Stimulated activated naive CD8-positive, alpha-beta T cell treated with anti-CD3 and anti-CD28 coated beads, Interleukin-15, Interleukin-2, amounts not matched to agents 100 U/mL and 50 U/mL, for 24 hours (primary cell): ENCODE results near the gene DAB1.

ENCODE experiments used
- ATAC-seq: fragments of 150-1000 bp; cut with Tn5 transposase; one replicate; pipeline ENCODE4 v1.10.0; 2021
- DNase-seq: peaks from one replicate; pipeline ENCODE4 v3.0.0; 2021

The DAB1 gene

GRCh38 chr1:57163325-57163724 is 260.5 kb downstream of the DAB1 start:
- no peak for ATAC-seq
- DNase-seq: no peak

GRCh38 chr1:57162607-57163261 is 261.1 kb downstream of the DAB1 start:
- ATAC-seq: no peak
- no peak for DNase-seq

GRCh38 chr1:57160594-57160993 is 263.3 kb downstream of the DAB1 start:
- DNase-seq: no peak
- no peak for ATAC-seq

- DNase-seq (no peak), ATAC-seq (no peak)
These were observed 265.3 kb downstream of the DAB1 start for GRCh38 chr1:57158604-57158998.

GRCh38 chr1:57157818-57158603 is 265.8 kb downstream of the DAB1 start:
- DNase-seq: no peak
- ATAC-seq: no peak

DNA sequence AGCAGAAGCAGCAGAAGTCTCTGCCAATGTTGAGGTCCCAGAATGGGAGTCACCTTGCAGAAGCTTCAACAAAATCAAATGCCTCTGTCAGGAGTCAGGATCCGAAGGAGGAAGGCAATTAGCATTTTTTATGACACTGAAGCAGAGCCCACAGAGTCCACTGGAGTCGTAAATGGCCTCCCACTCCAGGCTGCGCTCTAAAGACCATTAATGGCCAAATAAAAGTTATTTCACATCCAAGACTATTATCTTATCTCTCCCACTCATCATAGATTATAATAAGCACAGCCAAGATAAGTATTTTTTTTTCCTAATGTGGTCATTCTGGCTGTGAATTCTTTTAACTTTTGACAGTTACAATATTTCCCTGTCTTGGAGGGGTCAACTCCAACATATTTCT is 267.0 kb downstream of the DAB1 start:
- DNase-seq (no peak), ATAC-seq (no peak)

- ATAC-seq (no peak), DNase-seq (no peak)
These were observed 277.8 kb downstream of the DAB1 start for GRCh38 chr1:57146100-57146499.

DNA sequence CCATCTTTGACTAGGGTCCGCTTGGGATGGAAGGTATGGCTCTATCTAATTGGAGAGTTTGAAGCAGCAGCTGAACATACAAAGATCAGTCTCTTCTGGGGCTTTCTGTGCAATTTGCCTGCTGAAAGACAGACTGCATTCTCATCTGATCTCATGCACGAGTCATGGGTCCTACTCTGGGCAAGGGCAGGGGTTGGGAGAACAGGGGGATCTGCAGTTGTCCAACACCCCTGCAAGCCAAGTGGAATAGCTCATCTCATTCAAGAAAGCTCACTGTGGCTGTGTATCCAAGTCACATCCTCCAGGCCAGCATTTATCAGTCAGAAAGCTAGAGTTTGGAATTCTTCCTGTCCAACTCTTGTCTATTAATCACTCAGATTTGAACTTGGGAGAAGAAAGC is 280.9 kb downstream of the DAB1 start:
- no peak for ATAC-seq
- DNase-seq: no peak

GRCh38 chr1:57142169-57142568 is 281.7 kb downstream of the DAB1 start:
- no peak for ATAC-seq
- no peak for DNase-seq

GRCh38 chr1:57138432-57139078 is 285.3 kb downstream of the DAB1 start:
- DNase-seq (no peak), ATAC-seq (no peak)

DNA sequence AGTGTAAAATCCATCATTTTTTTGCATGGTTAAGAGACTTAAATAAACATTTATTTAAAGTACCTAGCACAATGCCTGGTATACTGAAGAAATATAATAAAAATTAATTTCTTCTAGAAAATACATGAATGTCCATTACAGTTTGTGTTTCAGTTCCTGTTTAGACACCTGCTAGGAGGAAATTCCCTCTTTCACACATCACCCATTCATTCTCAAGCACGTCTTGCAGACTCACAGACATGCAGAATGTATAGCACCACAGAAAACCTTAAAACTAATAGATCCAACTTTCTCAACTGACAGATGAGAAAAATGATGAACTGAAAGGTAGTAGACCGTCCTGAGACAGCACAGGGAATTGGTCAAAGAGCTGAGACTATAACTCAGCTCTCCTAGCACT is 285.9 kb downstream of the DAB1 start:
- ATAC-seq: no peak
- no peak for DNase-seq

GRCh38 chr1:57134803-57135202 is 289.1 kb downstream of the DAB1 start:
- no peak for ATAC-seq
- DNase-seq: no peak

- ATAC-seq: no peak
- DNase-seq: no peak
These were observed 290.2 kb downstream of the DAB1 start for GRCh38 chr1:57133686-57134085.

- ATAC-seq: no peak
These were observed 290.8 kb downstream of the DAB1 start for GRCh38 chr1:57132993-57133622.

GRCh38 chr1:57131701-57132394 is 292.0 kb downstream of the DAB1 start:
- no peak for ATAC-seq
- no peak for DNase-seq

More at GRCh38 chr1:57132993-57133622, 290.8 kb downstream of the DAB1 start:
- DNase-seq: no peak

DNA sequence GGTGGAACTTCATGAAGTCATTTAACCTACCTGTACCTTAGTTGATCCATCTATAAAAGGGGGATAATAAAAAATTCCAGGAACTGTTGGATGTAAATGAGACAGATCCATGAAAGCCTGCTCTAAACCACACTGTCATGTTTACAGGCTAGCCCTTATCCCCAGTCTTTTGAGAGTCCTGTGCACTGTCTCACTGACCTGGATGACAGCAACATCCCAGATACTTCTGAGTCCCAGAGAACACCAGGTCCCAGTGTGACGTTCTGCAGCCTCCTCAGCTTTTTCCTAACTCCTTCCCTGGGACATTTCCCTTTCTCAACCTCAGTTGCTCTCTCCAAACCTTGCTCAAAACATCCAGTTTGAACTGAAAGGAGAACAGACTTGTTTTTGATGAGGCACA is 292.6 kb downstream of the DAB1 start:
- ATAC-seq (no peak), DNase-seq (no peak)

GRCh38 chr1:57129865-57130264 is 294.0 kb downstream of the DAB1 start:
- no peak for DNase-seq
- ATAC-seq: no peak

GRCh38 chr1:57127976-57128375 is 295.9 kb downstream of the DAB1 start:
- ATAC-seq: no peak
- DNase-seq: no peak

DNA sequence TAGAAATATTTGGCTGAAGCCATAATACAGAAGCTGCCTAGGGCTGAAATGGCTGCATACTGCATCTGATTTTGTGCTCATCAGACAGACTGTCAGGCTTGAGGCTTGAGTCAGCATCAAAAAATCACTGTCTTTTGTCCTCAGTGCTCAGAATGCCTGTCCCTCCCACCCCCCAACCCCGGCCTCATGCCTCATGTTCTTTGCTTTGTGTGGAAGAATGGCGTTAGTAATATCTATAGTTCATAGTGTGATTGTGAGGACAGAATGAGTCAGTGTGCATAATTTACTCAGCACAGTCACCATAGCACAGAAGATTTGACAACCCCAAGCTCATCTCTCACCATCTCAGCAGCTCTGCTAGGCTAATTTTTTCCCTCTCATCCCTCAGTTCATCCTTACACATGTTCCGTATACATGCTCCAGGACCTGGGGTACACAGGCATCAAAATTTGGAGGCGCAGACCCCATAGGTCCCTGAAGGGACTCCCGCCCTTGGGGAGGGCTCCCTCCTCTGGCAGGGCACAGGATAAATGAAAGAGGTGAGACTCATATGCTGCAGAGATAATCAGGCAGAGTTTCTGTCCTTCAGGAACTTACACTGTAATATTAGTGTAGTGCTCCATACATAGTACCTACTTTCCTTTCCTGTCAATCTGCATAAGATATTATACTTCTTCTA is 299.0 kb downstream of the DAB1 start:
- DNase-seq (no peak), ATAC-seq (peak; percentile 55)

DNA sequence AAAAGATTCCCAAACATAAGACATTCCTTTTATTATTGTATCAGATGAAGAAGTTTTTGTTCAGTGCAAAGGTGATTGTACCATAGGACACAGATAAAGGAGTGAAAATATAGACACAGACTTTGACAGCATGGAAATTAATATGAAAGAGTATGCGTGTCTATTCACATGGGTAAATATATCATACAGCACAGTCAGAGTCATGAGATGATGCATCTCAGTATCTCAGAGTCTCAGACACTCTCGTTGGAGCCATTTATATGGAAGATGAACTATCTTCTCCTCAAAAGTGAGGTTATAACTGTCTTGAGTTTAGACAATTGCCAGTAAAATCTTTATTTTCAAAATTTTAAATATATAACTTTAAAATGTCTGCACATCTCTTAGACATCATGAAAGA is 299.7 kb downstream of the DAB1 start:
- DNase-seq (no peak), ATAC-seq (no peak)

GRCh38 chr1:57122031-57122430 is 301.8 kb downstream of the DAB1 start:
- ATAC-seq (no peak), DNase-seq (no peak)
